IMR-90 (cell line): ENCODE results near the gene EDIL3.

Experiments
- BHLHE40 ChIP-seq: fragments of 150-350 bp; IDR thresholded peaks from 2 replicates; pipeline ENCODE4 v1.6.1; 2016; ENCODE audit warnings: mild to moderate bottlenecking, low read depth, low read length
- CEBPB ChIP-seq: IDR thresholded peaks from 2 replicates; pipeline ENCODE4 v1.6.1; 2012; ENCODE audit warnings: low read depth, low read length, improper control_type of control experiment
- CHD1 ChIP-seq: IDR thresholded peaks from 2 replicates; pipeline ENCODE4 v1.6.1; 2012; ENCODE audit warnings: low read depth, low read length, improper control_type of control experiment
- CTCF ChIP-seq: conservative IDR thresholded peaks from 2 replicates; pipeline ENCODE4 v1.5.1; 2012; ENCODE audit warnings: mild to moderate bottlenecking, low read depth, low read length, improper control_type of control experiment
- MAFK ChIP-seq: IDR thresholded peaks from 2 replicates; pipeline ENCODE4 v1.6.1; 2012; ENCODE audit warnings: low read depth, low read length, improper control_type of control experiment
- MAZ ChIP-seq: IDR thresholded peaks from 2 replicates; pipeline ENCODE4 v1.6.1; 2012; ENCODE audit warnings: low read depth, mild to moderate bottlenecking, low read length, improper control_type of control experiment, moderate library complexity, borderline replicate concordance
- MXI1 ChIP-seq: IDR thresholded peaks from 2 replicates; pipeline ENCODE4 v1.6.1; 2012; ENCODE audit warnings: low read depth, mild to moderate bottlenecking, low read length, moderate library complexity, borderline replicate concordance
- NFE2L2 ChIP-seq: fragments of 150-350 bp; IDR thresholded peaks from 2 replicates; pipeline ENCODE4 v1.6.1; 2016; ENCODE audit warnings: low read depth, mild to moderate bottlenecking, low read length
- POLR2A ChIP-seq: IDR thresholded peaks from 2 replicates; pipeline ENCODE4 v1.6.1; 2012; ENCODE audit warnings: mild to moderate bottlenecking, low read depth, low read length
- RAD21 ChIP-seq: IDR thresholded peaks from 2 replicates; pipeline ENCODE4 v1.6.1; 2012; ENCODE audit warnings: low read length, improper control_type of control experiment
- RCOR1 ChIP-seq: IDR thresholded peaks from 2 replicates; pipeline ENCODE4 v1.6.1; 2012; ENCODE audit warnings: mild to moderate bottlenecking, low read length, improper control_type of control experiment; ENCODE audit not compliant: insufficient replicate concordance
- RFX5 ChIP-seq: IDR thresholded peaks from 2 replicates; pipeline ENCODE4 v1.8.0; 2012; ENCODE audit warnings: low read depth, mild to moderate bottlenecking, low read length, moderate library complexity
- SMC3 ChIP-seq: fragments of 150-350 bp; IDR thresholded peaks from 2 replicates; pipeline ENCODE4 v1.6.1; 2016; ENCODE audit warnings: low read depth, mild to moderate bottlenecking, antibody characterized with exemption, low read length, moderate library complexity
- USF2 ChIP-seq: fragments of 150-350 bp; IDR thresholded peaks from 2 replicates; pipeline ENCODE4 v1.6.1; 2017; ENCODE audit warnings: mild to moderate bottlenecking, antibody characterized with exemption, low read length, low read depth

DNA sequence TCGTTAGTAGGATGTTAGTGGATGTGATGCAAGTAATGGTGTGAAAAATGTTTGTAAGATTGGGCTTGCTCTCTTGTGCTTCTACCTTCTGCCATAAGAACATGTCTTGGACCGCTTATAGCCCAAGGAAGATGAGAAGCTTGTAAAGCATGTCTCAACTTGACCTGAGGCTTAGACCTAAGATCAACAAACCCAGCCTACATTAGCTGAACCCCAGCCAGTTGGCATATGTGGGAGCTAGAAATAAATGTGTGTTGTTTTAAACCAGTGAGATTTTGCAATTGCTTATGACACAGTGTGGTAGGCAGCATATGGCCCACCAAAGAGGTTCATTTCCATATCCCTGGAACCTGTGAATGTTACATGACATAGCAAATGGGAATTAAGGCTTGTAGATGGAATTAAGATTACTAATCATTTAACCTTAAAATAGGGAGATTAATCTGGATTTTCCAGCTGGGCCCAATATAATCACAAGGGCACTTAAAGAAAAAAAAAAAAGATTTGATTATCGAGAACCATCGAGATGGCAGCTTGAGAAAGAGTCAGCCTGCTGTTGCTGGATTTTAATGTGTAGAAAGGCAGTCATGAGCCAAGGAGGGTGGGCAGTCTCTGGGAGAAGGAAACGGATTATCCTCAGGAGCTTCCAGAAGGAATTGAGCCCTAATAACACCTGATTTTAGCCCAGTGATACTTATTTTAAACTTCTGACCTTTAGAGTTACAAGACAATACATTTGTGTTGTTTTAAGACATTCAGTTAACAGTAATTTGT is 27.3 kb upstream of the EDIL3 start:
- TF ChIP-seq CTCF, result no peak
- no peak for TF ChIP-seq POLR2A
- no peak for TF ChIP-seq MAFK
- TF ChIP-seq RFX5, result no peak
- TF ChIP-seq BHLHE40, result no peak
- TF ChIP-seq RAD21, result no peak
- no peak for TF ChIP-seq CEBPB
- TF ChIP-seq CHD1, result no peak
- TF ChIP-seq SMC3, result no peak
- TF ChIP-seq MAZ, result no peak
- no peak for TF ChIP-seq USF2
- no peak for TF ChIP-seq MXI1
- TF ChIP-seq RCOR1, result no peak
- TF ChIP-seq NFE2L2, result no peak
